Midbrain (tissue), 1 donor: ENCODE results near the gene SNAI1.

Source experiments
- DNase-seq: peaks from one replicate; lab custom pipeline; 2025; lab: John Stamatoyannopoulos, UW

Gene SNAI1

GRCh38 chr20:50013976-50014375 lies 31.2 kb downstream of the SNAI1 start:
- no peak for DNase-seq

GRCh38 chr20:50014570-50015562 lies 32.1 kb downstream of the SNAI1 start:
- DNase-seq = no peak

DNA sequence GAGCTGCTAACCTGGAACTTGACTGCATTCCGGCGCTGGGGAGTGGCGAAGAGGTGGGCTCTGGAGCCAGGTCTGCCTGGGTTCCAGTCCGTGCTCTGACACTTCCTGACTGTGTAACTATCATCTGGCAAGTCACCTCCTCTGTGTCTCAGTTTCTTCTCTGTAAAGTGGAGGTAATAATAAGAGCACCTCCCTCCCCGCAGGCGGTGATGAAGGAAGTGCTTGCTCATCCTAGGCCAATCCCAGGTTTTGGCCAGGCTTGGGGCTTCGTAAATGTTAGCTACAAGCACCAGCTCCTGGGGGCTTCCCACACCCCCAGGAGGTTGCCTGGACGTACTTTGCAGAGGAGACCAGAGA lies 32.8 kb downstream of the SNAI1 start:
- DNase-seq = no peak

DNA sequence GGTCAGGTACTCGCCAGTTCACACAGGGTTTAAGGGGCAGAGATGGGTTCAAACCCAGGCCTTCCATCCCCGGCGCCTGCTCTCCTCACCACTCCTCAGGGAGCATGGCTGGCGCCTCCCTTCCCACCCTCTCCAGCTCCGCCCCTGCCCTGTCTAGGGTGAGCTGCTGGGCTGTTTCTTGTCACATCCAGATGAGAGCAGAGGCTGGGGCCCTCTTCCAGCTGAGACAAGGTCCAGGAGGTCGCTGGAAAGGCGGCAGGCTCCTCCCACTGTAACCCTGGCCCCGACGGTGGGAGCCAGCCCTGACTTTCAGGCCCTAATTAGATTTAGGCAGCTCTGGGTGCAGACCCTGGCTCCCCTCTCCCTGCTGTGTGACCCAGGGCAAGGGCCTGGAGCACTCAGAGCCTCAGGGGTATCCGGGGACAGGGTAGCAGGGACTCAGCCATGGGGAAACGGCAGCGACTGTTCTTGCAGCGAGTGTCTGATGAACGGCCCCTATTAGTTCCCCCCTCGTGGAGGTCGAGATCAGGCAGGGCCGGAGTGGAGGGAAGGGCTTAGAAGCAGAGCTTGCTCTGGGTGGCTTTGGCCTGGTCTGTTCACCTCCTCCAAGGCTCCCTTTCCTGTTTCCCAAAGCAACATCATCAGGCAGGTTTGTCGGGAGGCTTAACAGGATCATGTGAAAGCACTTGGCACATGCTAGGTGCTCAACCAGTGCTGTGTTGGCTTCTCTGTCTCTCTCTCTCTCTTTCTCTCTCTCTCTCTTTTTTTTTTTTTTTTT lies 33.4 kb downstream of the SNAI1 start:
- no peak for DNase-seq

DNA sequence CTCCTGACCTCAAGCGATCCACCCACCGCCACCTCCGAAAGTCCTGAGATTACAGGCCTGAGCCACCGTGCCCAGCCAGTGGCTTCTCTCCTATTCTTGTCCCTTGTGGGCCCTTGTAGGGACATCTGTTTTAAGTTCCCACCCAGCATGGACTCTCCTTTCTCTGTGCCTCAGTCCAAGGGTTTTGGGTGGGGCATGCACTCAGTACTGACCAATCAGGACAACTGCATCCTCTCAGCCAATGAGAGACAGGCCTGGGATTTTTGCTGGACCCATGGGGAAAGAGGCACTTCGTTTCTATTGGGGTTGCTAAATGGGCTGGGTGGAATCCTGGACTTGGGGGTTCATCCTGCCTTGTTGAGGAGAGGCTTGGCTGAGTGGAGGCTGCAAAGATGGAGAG lies 34.4 kb downstream of the SNAI1 start:
- DNase-seq = no peak

GRCh38 chr20:50017576-50018248 lies 34.9 kb downstream of the SNAI1 start:
- DNase-seq = no peak

GRCh38 chr20:50019466-50020256 lies 36.9 kb downstream of the SNAI1 start:
- peak; percentile 52 for DNase-seq

DNA sequence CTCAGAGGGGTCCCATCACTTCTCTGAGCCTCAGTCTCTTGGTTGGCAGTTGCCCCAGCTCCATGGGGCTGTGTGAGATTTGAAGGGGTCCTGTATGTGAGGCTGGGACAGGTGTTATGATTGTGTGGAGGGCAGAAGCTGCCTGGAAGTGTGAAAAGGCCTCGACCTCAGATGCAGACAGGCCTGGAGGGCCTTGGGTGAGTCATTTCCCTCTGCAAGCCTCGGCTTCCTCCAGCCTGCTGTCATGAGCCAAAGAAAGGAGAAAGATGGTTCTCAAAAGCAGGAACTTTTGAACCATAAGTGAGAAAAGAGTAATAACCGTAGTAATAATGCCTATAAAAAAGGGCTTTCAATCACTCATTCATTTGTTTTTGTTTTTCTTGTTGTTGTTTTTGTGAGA lies 37.5 kb downstream of the SNAI1 start:
- DNase-seq = no peak

DNA sequence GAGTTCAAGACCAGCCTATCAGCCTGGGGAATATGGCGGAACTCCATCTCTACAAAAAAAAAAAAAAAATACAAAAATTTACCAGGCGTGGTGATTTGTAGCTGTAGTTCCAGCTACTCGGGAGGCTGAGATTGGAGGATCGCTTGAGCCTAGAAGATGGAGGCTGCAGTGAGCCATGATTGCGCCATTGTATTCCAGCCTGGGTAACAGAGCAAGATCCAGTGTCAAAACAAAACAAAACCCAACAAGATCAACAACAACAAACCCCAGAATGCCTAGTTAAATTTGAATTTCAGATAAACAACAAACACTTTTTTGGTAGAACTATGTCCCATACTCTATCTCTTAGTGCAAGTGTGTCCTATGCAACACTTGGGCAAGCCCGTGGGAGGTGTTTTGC lies 39.9 kb downstream of the SNAI1 start:
- no peak for DNase-seq

GRCh38 chr20:50023116-50023805 lies 40.5 kb downstream of the SNAI1 start:
- no peak for DNase-seq

DNA sequence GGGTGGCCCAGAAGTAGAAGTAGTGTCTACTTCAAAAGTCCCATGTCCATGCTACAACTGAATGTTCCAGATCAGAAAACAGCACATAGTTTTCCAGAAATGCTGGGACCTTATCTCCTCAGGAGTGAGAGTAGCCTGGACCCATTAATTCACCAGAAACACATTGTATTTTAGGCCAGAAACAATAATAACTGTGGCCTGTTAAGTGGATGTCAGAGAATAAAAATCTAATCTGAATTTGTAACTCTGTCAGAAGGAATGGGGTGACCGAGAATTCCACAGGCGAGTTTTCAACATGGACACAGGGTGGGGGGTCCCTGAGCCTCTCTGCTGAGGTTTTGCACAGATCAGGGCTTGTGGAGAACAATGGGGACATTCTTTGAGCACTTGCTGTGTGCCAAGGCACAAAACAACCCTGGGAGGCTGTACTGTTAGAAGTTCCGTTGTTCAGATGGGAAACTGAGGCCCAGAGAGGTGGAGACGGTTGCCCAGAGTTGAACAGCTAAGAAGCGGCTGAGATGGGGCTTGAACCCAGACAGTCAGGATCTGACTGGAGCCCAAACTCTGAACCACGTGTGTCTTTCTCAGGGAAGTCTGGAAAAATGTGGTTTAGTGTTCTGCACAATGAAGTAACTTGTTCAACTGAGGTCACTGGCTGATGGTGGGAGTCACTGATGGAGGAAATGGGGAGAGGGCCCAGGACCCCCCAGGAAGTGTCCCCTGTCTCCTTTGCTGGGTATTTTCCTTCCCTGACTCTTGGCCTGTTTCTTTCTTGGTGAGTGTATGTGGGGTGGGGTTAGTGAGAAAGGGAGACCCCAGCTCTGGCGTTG lies 44.2 kb downstream of the SNAI1 start:
- DNase-seq = no peak

DNA sequence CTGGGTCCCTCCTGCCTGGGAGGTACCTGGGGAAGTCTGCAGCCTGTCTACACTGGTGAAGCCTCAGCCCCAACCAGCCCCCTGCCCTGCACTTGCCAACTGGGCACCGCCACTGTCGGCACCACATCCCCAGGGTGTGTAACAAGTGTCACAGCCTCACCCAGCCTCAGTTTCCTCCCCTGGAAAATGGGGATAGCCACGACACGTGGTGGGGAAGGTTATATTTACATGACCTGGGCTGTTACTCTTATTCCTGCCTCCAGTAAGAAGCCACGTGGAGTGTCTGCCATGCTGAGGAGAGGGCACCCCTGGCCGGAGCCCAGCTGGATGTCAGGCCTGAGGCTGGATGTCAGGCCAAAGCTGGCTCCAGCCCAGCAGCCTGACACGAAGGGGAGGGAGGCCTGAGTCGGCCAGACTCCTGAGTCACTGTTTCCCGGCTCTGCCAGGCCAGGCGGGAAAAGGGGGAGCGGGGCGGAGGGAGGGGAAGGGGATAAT lies 44.9 kb downstream of the SNAI1 start:
- peak; percentile 75 for DNase-seq

DNA sequence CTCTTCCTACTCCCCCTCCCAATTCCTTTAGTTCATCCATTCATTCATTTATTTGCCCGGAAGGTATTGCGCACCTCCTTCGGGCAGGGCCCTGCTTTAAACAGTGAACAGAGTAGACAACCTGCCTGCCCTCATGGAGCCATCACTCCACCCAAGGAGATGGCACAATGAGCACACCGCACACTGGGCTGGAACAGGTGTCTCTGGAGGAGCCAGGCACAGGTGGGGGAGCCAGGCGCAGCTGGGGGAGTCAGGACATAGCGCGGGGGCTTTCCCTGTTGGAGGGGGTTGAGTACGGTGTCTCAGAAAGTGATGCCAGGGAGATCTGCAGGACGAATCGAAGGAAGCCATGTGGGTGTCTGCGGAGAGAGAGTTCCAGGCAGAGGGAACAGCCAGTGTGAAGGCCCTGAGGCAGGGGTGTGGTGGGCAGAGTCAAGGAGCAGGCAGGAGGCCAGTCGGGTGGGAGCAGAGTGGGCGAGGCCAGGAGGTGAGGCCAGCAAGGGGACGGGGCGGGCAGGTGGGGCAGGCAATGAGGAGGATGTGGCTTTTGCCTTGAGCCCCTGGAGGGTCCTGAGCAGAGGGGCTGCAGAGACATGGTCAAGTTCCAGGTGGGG lies 46.4 kb downstream of the SNAI1 start:
- DNase-seq = no peak

GRCh38 chr20:50029697-50030461 lies 47.1 kb downstream of the SNAI1 start:
- DNase-seq = no peak

DNA sequence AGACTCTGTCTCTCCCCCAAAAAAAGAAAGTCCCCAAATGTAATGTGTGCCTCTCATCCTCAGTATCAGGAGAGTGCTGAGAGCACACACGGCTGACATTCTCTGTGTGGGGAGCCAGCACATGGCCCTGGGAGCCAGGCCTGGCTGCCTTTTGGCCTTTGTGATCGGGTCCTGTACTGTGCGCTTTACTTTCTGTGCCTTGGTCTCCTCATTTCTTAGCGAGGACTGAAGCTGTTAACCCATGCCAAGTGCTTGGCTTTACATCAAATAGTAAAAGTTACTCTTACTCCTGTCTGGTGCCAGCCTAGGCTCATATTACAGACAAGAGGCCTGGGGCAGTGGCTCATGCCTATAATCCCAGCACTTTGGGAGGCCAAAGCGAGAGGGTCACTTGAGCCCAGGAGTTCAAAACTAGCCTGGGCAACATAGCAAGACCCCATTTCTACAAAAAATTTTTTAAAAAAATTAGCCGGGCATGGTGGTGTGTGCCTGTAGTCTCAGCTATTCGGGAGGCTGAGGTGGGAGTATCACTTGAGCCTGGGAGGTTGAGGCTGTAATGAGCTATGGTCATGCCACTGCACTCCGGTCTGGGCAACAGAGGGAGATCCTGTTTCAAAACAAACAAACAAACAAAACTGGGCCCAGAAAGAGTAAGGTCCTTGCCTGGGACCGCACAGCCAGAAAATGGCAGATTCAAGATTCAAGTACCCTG lies 50.3 kb downstream of the SNAI1 start:
- no peak for DNase-seq

GRCh38 chr20:50034567-50035180 lies 51.9 kb downstream of the SNAI1 start:
- no peak for DNase-seq

- no peak for DNase-seq
These were observed 53.9 kb downstream of the SNAI1 start for GRCh38 chr20:50036703-50037102.

GRCh38 chr20:50037123-50037522 lies 54.3 kb downstream of the SNAI1 start:
- DNase-seq = no peak
